H1 (cell line): ENCODE data around the gene TTC34.

Experiments
- EZH2 ChIP-seq: fragments of 200-600 bp; sonication (generic); IDR thresholded peaks from 2 replicates; pipeline ENCODE4 v1.7.1; 2012; ENCODE audit warnings: low read depth, mild to moderate bottlenecking, moderate library complexity, low read length, inconsistent platforms; ENCODE audit not compliant: severe bottlenecking
- SIN3A ChIP-seq, 2 experiments: IDR thresholded peaks in 1 of 2; conservative IDR thresholded peaks in 1 of 2; 2 replicates each; pipeline ENCODE4 v1.6.1; 2011 to 2012; ENCODE audit warnings: low read length in 2 of 2, improper control_type of control experiment in 1 of 2, low read depth in 1 of 2, mild to moderate bottlenecking in 1 of 2

- TF ChIP-seq EZH2: no peak
- TF ChIP-seq SIN3A (conservative IDR thresholded peaks at IDR 0.05 in 1 of 2, IDR thresholded peaks at IDR 0.05 in 1 of 2; ENCODE audit: low read depth in 1 of 2, low read length in 2 of 2): no peak
These were observed 159.9 kb downstream of the TTC34 start for GRCh38 chr1:2641381-2642130.
